Natural killer cell (primary cell): ENCODE results near the gene BNC2. TPM values are rescaled to one million over a fixed set of nuclear protein-coding genes. Genes with fewer than 3 reads are reported as not detected.

Experiments
- ATAC-seq, 3 donors: fragments of 150-1000 bp in 2 of 3; fragments of 200-7000 bp in 1 of 3; cut with Tn5 transposase; 1 replicate in 1 of 3; 2 replicates in 2 of 3; pipeline ENCODE4 v1.10.0; 2021; ENCODE audit warnings: mild to moderate bottlenecking in 2 of 3, moderate library complexity in 2 of 3
- DNase-seq, 2 donors: peaks; one replicate each; pipeline versions ENCODE4 v3.0.0 to v3.0.0-alpha.2; 2013 to 2021; ENCODE audit warnings: mixed read lengths in 1 of 2
- H3K27ac ChIP-seq: one replicate; pipeline ENCODE4 v1.5.1; 2013; ENCODE audit warnings: mild to moderate bottlenecking, low read length
- H3K27me3 ChIP-seq: one replicate; pipeline ENCODE4 v1.6.1; 2013; ENCODE audit warnings: low read length; ENCODE audit not compliant: control insufficient read depth, insufficient read depth
- H3K36me3 ChIP-seq: one replicate; pipeline ENCODE4 v1.6.1; 2013; ENCODE audit warnings: low read length; ENCODE audit not compliant: control insufficient read depth, insufficient read depth
- H3K4me1 ChIP-seq: one replicate; pipeline ENCODE4 v1.6.1; 2013; ENCODE audit warnings: low read length; ENCODE audit not compliant: control insufficient read depth, insufficient read depth
- H3K4me3 ChIP-seq: one replicate; pipeline ENCODE4 v1.5.1; 2013; ENCODE audit warnings: low read length
- H3K9me3 ChIP-seq: one replicate; pipeline ENCODE4 v1.6.1; 2013; ENCODE audit warnings: low read length; ENCODE audit not compliant: control insufficient read depth, insufficient read depth
- H3K27ac Mint-ChIP-seq, 2 donors: one replicate each; pipeline ENCODE4 v1.8.0; 2022; ENCODE audit warnings: mild to moderate bottlenecking in 2 of 2, mixed read lengths in 2 of 2, moderate library complexity in 1 of 2
- H3K27me3 Mint-ChIP-seq, 2 donors: one replicate each; pipeline ENCODE4 v1.8.0; 2022; ENCODE audit warnings: low read depth in 2 of 2, mixed read lengths in 2 of 2
- H3K36me3 Mint-ChIP-seq: one replicate; pipeline ENCODE4 v1.8.0; 2022; ENCODE audit warnings: mixed read lengths
- H3K4me1 Mint-ChIP-seq, 2 donors: one replicate each; pipeline ENCODE4 v1.8.0; 2022; ENCODE audit warnings: mixed read lengths in 2 of 2
- H3K4me3 Mint-ChIP-seq: one replicate; pipeline ENCODE4 v1.8.0; 2022; ENCODE audit warnings: mild to moderate bottlenecking, moderate library complexity, mixed read lengths
- H3K9me3 Mint-ChIP-seq, 2 donors: one replicate each; pipeline ENCODE4 v1.8.0; 2022; ENCODE audit warnings: mixed read lengths in 2 of 2
- CTCF ChIP-seq: fragments of 200-600 bp; IDR thresholded peaks from one replicate; pipeline ENCODE4 v1.8.0; 2022; ENCODE audit warnings: antibody characterized with exemption
- WGBS: methylation state at CpG from one replicate; pipeline ENCODE4 v1.1.7; 2013; ENCODE audit warnings: missing lambda C conversion rate; ENCODE audit not compliant: insufficient coverage; 5-methylcytosine and 5-hydroxymethylcytosine counted together
- intact Hi-C: fragments of 100-400 bp; cut with micrococcal nuclease; formaldehyde crosslinking; loops from one replicate; pipeline ENCODE4 v1.14.2; 2022
- total RNA-seq, 4 donors: library from RNA; stranded (reverse); fragments of 120-200 nt in 1 of 4; gene quantifications; one replicate each; pipeline versions ENCODE4 v1.2.3 to v1.2.4, GENCODE V29; 2013 to 2022

The BNC2 gene
- total RNA-seq, 3 donors from 2014 or later (not counting 1 experiment from before 2014, with no cell fraction given) = 36.9 to 84.2 (median 66.5) TPM

DNA sequence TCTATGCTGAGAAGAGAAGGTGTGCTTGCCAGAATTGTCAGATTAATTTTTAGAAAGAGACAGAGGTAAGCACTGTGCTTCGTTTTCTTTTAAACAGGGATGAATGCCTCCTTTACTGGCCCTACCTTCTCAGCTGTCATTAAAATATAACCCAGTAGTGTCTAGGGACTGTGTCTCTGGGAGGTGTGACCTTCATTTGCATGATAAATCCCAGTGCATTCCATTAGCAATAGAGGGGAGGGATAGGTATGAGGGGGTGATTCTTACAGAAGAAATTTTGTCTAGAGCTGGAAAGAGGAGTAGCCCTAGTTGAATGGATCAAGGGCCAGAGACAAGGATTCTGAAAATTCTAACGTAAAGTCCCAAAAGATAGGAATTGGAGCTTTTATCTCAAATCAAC lies 351.5 kb downstream of the BNC2 start:
- Histone ChIP-seq H3K36me3 (no peaks in the 10 kb centered on the region), H3K4me3 (no peak overlapping the region), H3K9me3 (no peaks in the 10 kb centered on the region), H3K27ac (no peak overlapping the region), H3K27me3 (no peaks in the 10 kb centered on the region), H3K4me1 (no peaks in the 10 kb centered on the region)
- Mint-ChIP-seq H3K4me1 (peaks cover 19 to 23% of the 10 kb centered on the region in 2 donors), H3K4me3 (no peak overlapping the region), H3K9me3 (no peaks in the 10 kb centered on the region), H3K27me3 (no peaks in the 10 kb centered on the region), H3K36me3 (no peaks in the 10 kb centered on the region), H3K27ac (no peak overlapping the region)
- intact Hi-C loops = no loop called here
- DNase-seq (no peak), ATAC-seq (no peak)
- WGBS = 93% methylated on average over 1 of the region's 2 CpGs
- TF ChIP-seq CTCF = no peak

DNA sequence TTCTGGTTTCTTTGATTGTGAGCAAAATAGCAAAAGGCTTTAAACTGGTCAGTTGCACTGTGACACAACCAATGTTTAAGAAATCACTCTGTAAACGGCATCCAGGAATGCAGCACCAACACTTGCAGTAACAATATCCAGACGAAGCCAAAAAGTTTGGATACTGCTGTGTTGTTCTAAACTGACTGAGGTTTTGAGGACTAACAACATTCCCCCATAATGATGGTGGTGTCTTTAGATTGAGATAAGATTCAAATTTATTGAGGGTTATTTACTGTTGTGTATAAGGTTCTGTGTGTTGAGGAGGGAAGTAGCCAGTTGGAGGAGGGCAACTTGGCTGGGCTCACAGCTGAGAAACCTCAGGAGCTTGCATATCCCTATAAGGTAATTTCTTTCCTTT lies 353.6 kb downstream of the BNC2 start:
- H3K27ac ChIP-seq = no peak overlapping the region
- Mint-ChIP-seq H3K4me3 (no peak overlapping the region), H3K9me3 (no peaks in the 10 kb centered on the region), H3K36me3 (no peaks in the 10 kb centered on the region), H3K27me3 (no peaks in the 10 kb centered on the region), H3K4me1 (peaks cover 9 to 12% of the 10 kb centered on the region in 2 donors), H3K27ac (no peak overlapping the region)
- intact Hi-C loops = no loop called here
- H3K4me1 ChIP-seq = no peaks in the 10 kb centered on the region
- WGBS = 93% methylated on average over 2 of the region's 2 CpGs
- no peak overlapping the region for H3K4me3 ChIP-seq
- ATAC-seq = no peak
- no peak for TF ChIP-seq CTCF
- DNase-seq = no peak
- no peaks in the 10 kb centered on the region for H3K36me3 ChIP-seq
- no peaks in the 10 kb centered on the region for H3K9me3 ChIP-seq
- no peaks in the 10 kb centered on the region for H3K27me3 ChIP-seq

DNA sequence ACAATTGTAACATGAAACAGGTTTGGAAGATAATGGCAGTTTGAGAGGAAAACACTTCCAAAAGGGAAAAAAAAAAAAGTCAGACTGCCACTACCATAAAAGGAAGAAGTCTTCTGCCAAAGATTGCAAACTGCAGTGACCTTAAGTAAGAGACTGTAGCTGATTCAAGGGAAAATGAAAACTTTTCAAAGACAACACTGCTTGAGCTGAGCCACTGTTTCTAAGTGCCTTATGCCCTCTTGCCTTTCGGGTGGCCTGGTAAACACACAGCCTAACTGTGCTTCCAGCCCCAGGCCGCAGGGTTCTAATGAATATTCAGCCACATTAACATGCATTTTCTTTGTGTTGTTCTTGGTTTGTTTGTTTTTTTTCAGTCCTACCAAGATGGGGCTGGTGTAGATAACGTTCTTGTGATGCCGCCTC lies 354.6 kb downstream of the BNC2 start:
- Histone ChIP-seq H3K27me3 (no peaks in the 10 kb centered on the region), H3K9me3 (no peaks in the 10 kb centered on the region), H3K36me3 (no peaks in the 10 kb centered on the region), H3K4me3 (no peak overlapping the region), H3K4me1 (no peaks in the 10 kb centered on the region), H3K27ac (no peak overlapping the region)
- no peaks in the 10 kb centered on the region for H3K27me3 Mint-ChIP-seq
- ATAC-seq (no peak), DNase-seq (no peak)
- H3K9me3 Mint-ChIP-seq = no peaks in the 10 kb centered on the region
- intact Hi-C loops = no loop called here
- no peak overlapping the region for H3K4me3 Mint-ChIP-seq
- TF ChIP-seq CTCF = no peak
- no peaks in the 10 kb centered on the region for H3K36me3 Mint-ChIP-seq
- WGBS = 88% methylated on average over 4 of the region's 4 CpGs
- peaks cover 7 to 9% of the 10 kb centered on the region in 2 donors for H3K4me1 Mint-ChIP-seq
- H3K27ac Mint-ChIP-seq = no peak overlapping the region

- H3K27me3 Mint-ChIP-seq = no peaks in the 10 kb centered on the region
- Histone ChIP-seq H3K4me1 (no peaks in the 10 kb centered on the region), H3K4me3 (no peak overlapping the region), H3K27ac (no peak overlapping the region), H3K9me3 (no peaks in the 10 kb centered on the region), H3K27me3 (no peaks in the 10 kb centered on the region), H3K36me3 (no peaks in the 10 kb centered on the region)
- ATAC-seq (no peak), DNase-seq (no peak)
- H3K9me3 Mint-ChIP-seq = no peaks in the 10 kb centered on the region
- H3K4me1 Mint-ChIP-seq = peaks cover 10 to 15% of the 10 kb centered on the region in 2 donors
- H3K4me3 Mint-ChIP-seq = no peak overlapping the region
- no peak overlapping the region for H3K27ac Mint-ChIP-seq
- WGBS = 92% methylated on average over 12 of the region's 12 CpGs
- no peaks in the 10 kb centered on the region for H3K36me3 Mint-ChIP-seq
- no peak for TF ChIP-seq CTCF
- intact Hi-C loops = no loop called here
These were observed 355.3 kb downstream of the BNC2 start for GRCh38 chr9:16515207-16515606.
